Lung (tissue), 12 donors: ENCODE results near the gene PRG2. TPM values are rescaled to one million over a fixed set of nuclear protein-coding genes. Genes with fewer than 3 reads are reported as not detected.

Source experiments
- ATAC-seq: fragments of 200-7000 bp; cut with Tn5 transposase; one replicate; pipeline ENCODE4 v1.9.1; 2020; ENCODE audit warnings: moderate number of reproducible peaks; ENCODE audit not compliant: insufficient read depth, low FRiP score
- DNase-seq, 3 donors: peaks; one replicate each; pipeline ENCODE4 v3.0.0-alpha.2; 2013 to 2017
- H3K27ac ChIP-seq, 2 donors: one replicate each; pipeline ENCODE4 v1.5.1; 2013; ENCODE audit warnings: mild to moderate bottlenecking in 2 of 2, moderate library complexity in 2 of 2, control low read depth in 1 of 2, inconsistent platforms in 1 of 2, low read depth in 1 of 2, low read length in 1 of 2
- H3K27me3 ChIP-seq, 3 donors: one replicate each; pipeline ENCODE4 v1.5.1; 2013; ENCODE audit warnings: low read length in 2 of 3; ENCODE audit not compliant: control insufficient read depth in 3 of 3, insufficient read depth in 3 of 3
- H3K36me3 ChIP-seq, 4 donors: one replicate each; pipeline ENCODE4 v1.5.1; 2013; ENCODE audit warnings: low read length in 4 of 4, mild to moderate bottlenecking in 1 of 4, moderate library complexity in 1 of 4; ENCODE audit not compliant: control insufficient read depth in 4 of 4, insufficient read depth in 4 of 4
- H3K4me1 ChIP-seq, 5 donors: one replicate each; pipeline ENCODE4 v1.5.1; 2013; ENCODE audit warnings: low read length in 5 of 5, mild to moderate bottlenecking in 2 of 5, moderate library complexity in 1 of 5; ENCODE audit not compliant: control insufficient read depth in 5 of 5, insufficient read depth in 5 of 5
- H3K4me3 ChIP-seq: one replicate; pipeline ENCODE4 v1.5.1; 2013; ENCODE audit warnings: mild to moderate bottlenecking, control low read depth, moderate library complexity
- H3K9ac ChIP-seq, 2 donors: one replicate each; pipeline ENCODE4 v1.5.1; 2013; ENCODE audit warnings: low read length in 2 of 2, control low read depth in 1 of 2; ENCODE audit not compliant: insufficient read depth in 1 of 2
- H3K9me3 ChIP-seq, 4 donors: one replicate each; pipeline ENCODE4 v1.5.1; 2013; ENCODE audit warnings: low read length in 3 of 4, mild to moderate bottlenecking in 1 of 4, moderate library complexity in 1 of 4; ENCODE audit not compliant: control insufficient read depth in 4 of 4, insufficient read depth in 3 of 4
- CTCF ChIP-seq: IDR thresholded peaks from 2 replicates; pipeline ENCODE4 v1.5.1; 2012; ENCODE audit warnings: mild to moderate bottlenecking; ENCODE audit errors: control extremely low read depth, extremely low read depth
- WGBS, 2 donors: extraction: QIAGEN DNeasy Blood & Tissue Kit; methylation state at CpG; one replicate each; pipeline ENCODE4 v1.1.7; 2013; 5-methylcytosine and 5-hydroxymethylcytosine counted together
- polyA plus RNA-seq, 2 donors: library from polyadenylated mRNA; stranded (reverse); fragments of 200-250 nt; gene quantifications; one replicate each; pipeline ENCODE4 v1.2.1, GENCODE V29; 2013
- total RNA-seq, 2 donors: library from RNA; depleted of rRNA in 1 of 2; stranded (reverse); fragments of >200 nt in 1 of 2; gene quantifications; one replicate each; pipeline ENCODE4 v1.2.1, GENCODE V29; 2014 to 2021
- donor health status: control.
- donor health status: control.
- donor health status: Bipolar disorder and iron deficiency.
- donor health status: healthy.
- donor health status: DM: yes; HTN: yes; CAD: no.

The PRG2 gene
- total and polyA plus RNA-seq, 4 donors = 0.68 to 5.3 (median 0.83) TPM

GRCh38 chr11:57409321-57410100 lies 19.1 kb upstream of the PRG2 start:
- no peaks in the 10 kb centered on the region for H3K9me3 ChIP-seq
- peaks cover 0 to 12% (median 0%) of the 10 kb centered on the region in 5 donors for H3K4me1 ChIP-seq
- no peak overlapping the region for H3K4me3 ChIP-seq
- DNase-seq (no peak), ATAC-seq (no peak)
- 78 to 94% methylated on average over 18 of the region's 18 CpGs for WGBS, 2 donors
- no peaks in the 10 kb centered on the region for H3K27me3 ChIP-seq
- H3K36me3 ChIP-seq = peaks cover 4 to 43% (median 36%) of the 10 kb centered on the region in 4 donors
- no peak for TF ChIP-seq CTCF
- no peak overlapping the region for H3K9ac ChIP-seq
- no peak overlapping the region for H3K27ac ChIP-seq

- Histone ChIP-seq H3K27ac (no peak overlapping the region), H3K4me1 (peaks cover 0 to 12% (median 0%) of the 10 kb centered on the region in 5 donors), H3K27me3 (no peaks in the 10 kb centered on the region), H3K36me3 (peaks cover 4 to 37% (median 30%) of the 10 kb centered on the region in 4 donors), H3K4me3 (no peak overlapping the region), H3K9ac (no peak overlapping the region), H3K9me3 (no peaks in the 10 kb centered on the region)
- no peak for TF ChIP-seq CTCF
- ATAC-seq (no peak), DNase-seq (no peak)
- 44 to 75% methylated on average over 2 of the region's 2 CpGs for WGBS, 2 donors
Measured at GRCh38 chr11:57408771-57409170, 18.3 kb upstream of the PRG2 start.

GRCh38 chr11:57407941-57408475 lies 17.6 kb upstream of the PRG2 start:
- no peak overlapping the region for H3K27ac ChIP-seq
- H3K4me3 ChIP-seq = no peak overlapping the region
- 93 to 94% methylated on average over 8 of the region's 8 CpGs for WGBS, 2 donors
- H3K27me3 ChIP-seq = no peaks in the 10 kb centered on the region
- peaks cover 0 to 12% (median 0%) of the 10 kb centered on the region in 5 donors for H3K4me1 ChIP-seq
- H3K9me3 ChIP-seq = no peaks in the 10 kb centered on the region
- TF ChIP-seq CTCF = no peak
- ATAC-seq (no peak), DNase-seq (no peak)
- H3K36me3 ChIP-seq = peaks cover 4 to 35% (median 25%) of the 10 kb centered on the region in 4 donors
- no peak overlapping the region for H3K9ac ChIP-seq
